Peyer's patch (tissue), 4 donors: ENCODE data around the gene CFAP119.

Experiments
- POLR2A ChIP-seq, 2 donors: fragments of 450-650 bp; IDR thresholded peaks; one replicate each; pipeline ENCODE4 v1.5.1; 2017; ENCODE audit warnings: antibody characterized with exemption in 2 of 2, mild to moderate bottlenecking in 2 of 2, moderate library complexity in 2 of 2
- TF ChIP-seq, protein P1 (sequence below), 6 experiments: fragments of 450-650 bp in 4 of 6; fragments of 200-600 bp in 2 of 6; sonication (generic) in 1 of 6; IDR thresholded peaks; one replicate each; pipeline ENCODE4 v1.5.1; 2017 to 2019; ENCODE audit warnings: antibody characterized with exemption in 6 of 6, mild to moderate bottlenecking in 3 of 6, moderate library complexity in 1 of 6

DNA sequence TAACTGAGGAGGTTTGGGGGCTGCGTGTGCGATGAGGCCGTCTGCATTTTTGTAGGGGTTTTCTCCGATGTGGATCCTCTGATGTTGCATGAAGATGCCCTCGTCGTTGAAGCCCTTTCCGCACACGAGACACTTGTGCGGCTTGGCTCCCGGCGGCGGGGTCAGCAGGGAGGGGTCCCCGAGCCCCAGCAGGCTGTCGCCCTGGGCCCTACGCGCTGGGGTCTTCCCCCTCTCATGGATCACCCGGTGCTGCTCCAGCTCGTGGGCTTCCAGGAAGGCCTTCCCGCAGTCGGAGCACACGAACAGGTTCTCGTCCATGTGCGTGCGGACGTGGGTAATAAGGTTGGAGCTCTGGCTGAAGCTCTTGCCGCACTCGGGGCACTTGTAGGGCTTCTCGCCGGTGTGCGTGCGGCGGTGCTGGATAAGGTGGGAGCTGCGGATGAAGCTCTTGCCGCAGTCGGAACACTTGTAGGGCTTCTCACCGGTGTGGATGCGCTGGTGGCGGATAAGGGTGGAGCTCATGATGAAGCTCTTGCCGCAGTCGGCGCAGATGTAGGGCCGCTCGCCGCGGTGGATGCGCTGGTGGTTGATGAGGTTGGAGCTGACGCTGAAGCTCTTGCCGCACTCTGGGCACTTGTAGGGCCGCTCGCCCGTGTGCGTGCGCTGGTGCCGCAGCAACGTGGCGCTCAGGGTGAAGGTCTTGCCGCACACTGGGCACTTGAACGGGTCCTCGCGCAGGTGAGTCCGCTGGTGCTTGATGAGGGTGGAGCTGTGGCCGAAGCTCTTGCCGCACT, 20.8 kb upstream of the CFAP119 start:
- TF ChIP-seq, protein P1, sequence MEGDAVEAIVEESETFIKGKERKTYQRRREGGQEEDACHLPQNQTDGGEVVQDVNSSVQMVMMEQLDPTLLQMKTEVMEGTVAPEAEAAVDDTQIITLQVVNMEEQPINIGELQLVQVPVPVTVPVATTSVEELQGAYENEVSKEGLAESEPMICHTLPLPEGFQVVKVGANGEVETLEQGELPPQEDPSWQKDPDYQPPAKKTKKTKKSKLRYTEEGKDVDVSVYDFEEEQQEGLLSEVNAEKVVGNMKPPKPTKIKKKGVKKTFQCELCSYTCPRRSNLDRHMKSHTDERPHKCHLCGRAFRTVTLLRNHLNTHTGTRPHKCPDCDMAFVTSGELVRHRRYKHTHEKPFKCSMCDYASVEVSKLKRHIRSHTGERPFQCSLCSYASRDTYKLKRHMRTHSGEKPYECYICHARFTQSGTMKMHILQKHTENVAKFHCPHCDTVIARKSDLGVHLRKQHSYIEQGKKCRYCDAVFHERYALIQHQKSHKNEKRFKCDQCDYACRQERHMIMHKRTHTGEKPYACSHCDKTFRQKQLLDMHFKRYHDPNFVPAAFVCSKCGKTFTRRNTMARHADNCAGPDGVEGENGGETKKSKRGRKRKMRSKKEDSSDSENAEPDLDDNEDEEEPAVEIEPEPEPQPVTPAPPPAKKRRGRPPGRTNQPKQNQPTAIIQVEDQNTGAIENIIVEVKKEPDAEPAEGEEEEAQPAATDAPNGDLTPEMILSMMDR (IDR thresholded peaks at IDR 0.05) = no peak
- TF ChIP-seq POLR2A (IDR thresholded peaks at IDR 0.05) = no peak
